Urinary bladder (tissue), 4 donors: Measurements from ENCODE around the gene ARID3C. TPM values are rescaled to one million over a fixed set of nuclear protein-coding genes. Genes with fewer than 3 reads are reported as not detected.
A peak's percentile ranks its signal among the peaks of the same experiment; 100 is the strongest.
"Not testable (repeated sequence)": the region's sequence is repeated elsewhere in the genome, so short reads cannot be mapped to it uniquely, and the experiment has no call there.

Experiments used
- DNase-seq: peaks from one replicate; pipeline ENCODE4 v3.0.0-alpha.2; 2015; ENCODE audit errors: extremely low spot score
- H3K27ac ChIP-seq: one replicate; pipeline ENCODE4 v1.5.1; 2013; ENCODE audit warnings: low read depth, mild to moderate bottlenecking, moderate library complexity
- H3K36me3 ChIP-seq: one replicate; pipeline ENCODE4 v1.6.1; 2013; ENCODE audit warnings: mild to moderate bottlenecking, moderate library complexity; ENCODE audit not compliant: insufficient read depth
- H3K4me1 ChIP-seq: one replicate; pipeline ENCODE4 v1.6.1; 2013; ENCODE audit warnings: mild to moderate bottlenecking, moderate library complexity; ENCODE audit not compliant: insufficient read depth
- H3K4me3 ChIP-seq: one replicate; pipeline ENCODE4 v1.5.1; 2013; ENCODE audit warnings: low read depth, low read length
- WGBS: extraction: QIAGEN DNeasy Blood & Tissue Kit; methylation state at CpG from one replicate; pipeline ENCODE4 v1.1.7; 2013; 5-methylcytosine and 5-hydroxymethylcytosine counted together
- polyA plus RNA-seq: library from polyadenylated mRNA; stranded (reverse); fragments of 200-250 nt; gene quantifications from one replicate; pipeline ENCODE4 v1.2.3, GENCODE V29; 2013
- total RNA-seq: library from RNA; depleted of rRNA; stranded (reverse); fragments of >200 nt; gene quantifications from one replicate; pipeline ENCODE4 v1.2.3, GENCODE V29; 2014
- donor health status: healthy with polysubstance abuse.
- donor health status: healthy.

Gene ARID3C
- total and polyA plus RNA-seq, 2 donors = not detected

DNA sequence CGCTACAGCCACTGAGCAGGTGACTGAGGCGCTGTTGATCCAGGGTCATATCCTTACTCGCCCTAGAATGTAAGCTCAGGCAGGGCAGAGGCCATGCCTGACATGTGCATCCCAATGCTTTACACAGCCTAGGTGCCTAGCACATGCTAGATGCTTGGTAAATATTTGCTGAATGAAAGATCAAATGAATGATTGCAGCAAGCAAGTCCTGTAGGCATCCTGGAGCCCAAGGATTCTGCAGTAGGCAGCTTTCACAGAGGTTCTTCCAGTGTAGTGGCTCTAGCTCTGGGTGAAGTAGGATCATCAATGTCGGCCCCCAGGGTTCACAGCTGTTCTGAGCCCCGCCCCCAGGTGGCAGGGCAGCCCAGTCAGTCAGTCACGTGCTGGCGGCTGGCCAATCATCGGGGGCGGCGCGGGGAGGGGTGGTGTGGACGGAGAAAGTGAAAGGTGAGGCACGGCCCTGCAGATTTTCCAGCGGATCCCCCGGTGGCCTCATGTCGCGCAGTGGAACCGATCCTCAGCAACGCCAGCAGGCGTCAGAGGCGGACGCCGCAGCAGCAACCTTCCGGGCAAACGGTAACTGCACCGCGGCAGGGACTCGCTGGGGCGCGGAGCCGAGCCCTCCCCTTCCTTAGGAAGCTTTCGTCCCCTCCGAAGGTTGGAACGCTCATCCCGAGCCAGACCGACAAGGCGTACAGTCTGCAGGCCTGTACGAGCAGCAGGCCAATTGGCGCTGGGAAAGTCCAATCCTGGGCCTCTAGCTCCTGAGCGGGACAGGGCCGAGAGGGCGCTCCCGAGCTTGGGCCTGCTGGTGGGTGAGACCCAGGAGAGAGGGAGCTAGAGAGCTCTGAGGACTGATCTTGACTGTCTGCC is 17.6 kb upstream of the ARID3C start, which contains the start of gene GALT:
Gene GALT (plus strand): TSS at position 465 of the 873 bp plus-strand sequence. CDS start 30 bp downstream, at position 495.
- H3K36me3 ChIP-seq = no peaks in the 10 kb centered on the region
- H3K4me3 ChIP-seq = peak within 1 kb of the TSS; percentile 59
- H3K27ac ChIP-seq = peak within 1 kb of the TSS; percentile 62
- 5% methylated on average over 43 of the region's 43 CpGs for WGBS
- DNase-seq = peak; percentile 80
- peaks cover 2% of the 10 kb centered on the region for H3K4me1 ChIP-seq

DNA sequence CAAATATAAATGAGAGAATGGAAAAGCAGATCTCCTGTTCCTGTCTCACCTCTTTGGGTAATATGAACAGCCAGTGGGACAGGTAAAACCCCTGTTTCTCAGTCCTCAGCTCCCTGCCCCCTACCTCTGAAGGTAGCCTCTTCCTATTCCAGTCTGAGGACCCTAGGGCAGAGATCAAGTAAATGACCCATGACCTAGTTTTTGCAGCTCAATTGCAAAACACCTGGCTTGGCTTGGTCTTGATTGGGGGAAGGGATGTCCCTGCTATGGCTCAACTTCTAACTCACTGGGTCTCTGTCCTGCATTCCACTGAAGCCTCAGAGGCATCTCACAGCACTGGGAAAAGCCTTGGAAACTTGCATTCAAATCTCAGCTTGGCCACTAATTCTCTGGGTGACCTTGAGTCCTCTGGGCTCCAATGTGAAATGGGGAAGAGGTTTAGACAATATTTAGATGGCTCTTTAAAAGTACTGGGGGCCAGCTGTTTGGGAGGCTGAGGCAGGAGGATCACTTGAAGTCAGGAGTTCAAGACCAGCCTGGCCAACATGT is 16.0 kb upstream of the ARID3C start:
- Histone ChIP-seq H3K4me3 (no peak overlapping the region), H3K4me1 (peaks cover 2% of the 10 kb centered on the region), H3K36me3 (no peaks in the 10 kb centered on the region), H3K27ac (no peak overlapping the region)
- no peak for DNase-seq

DNA sequence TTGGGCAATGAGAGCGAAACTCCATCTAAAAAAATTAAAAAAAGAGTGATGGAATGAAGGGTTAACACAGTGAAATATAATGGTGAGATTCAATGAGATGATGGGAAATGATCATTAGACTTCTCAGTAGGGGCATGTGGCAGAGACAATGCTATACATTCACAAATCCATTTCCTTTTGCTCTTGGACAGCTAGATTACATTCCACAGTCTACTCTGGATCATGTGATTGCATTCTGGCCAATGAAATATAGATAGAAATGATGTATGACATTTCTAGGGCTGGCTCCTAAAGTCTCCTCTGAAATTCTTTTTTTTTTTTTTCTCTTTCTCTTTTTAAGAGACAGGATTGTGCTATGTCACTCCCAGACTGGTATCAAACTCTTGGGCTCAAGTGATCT is 13.8 kb upstream of the ARID3C start:
- H3K4me3 ChIP-seq = no peak overlapping the region
- WGBS = 98% methylated on average over 1 of the region's 1 CpG
- DNase-seq = no peak

GRCh38 chr9:34639322-34639721 is 10.5 kb upstream of the ARID3C start:
- not testable (repeated sequence) for H3K4me1 ChIP-seq, H3K36me3 ChIP-seq, H3K4me3 ChIP-seq, DNase-seq, H3K27ac ChIP-seq
- 83% methylated on average over 8 of the region's 8 CpGs for WGBS

More for the DNA sequence above, 13.8 kb upstream of the ARID3C start:
- Histone ChIP-seq H3K36me3 (no peaks in the 10 kb centered on the region), H3K4me1 (peaks cover 2% of the 10 kb centered on the region), H3K27ac (no peak overlapping the region)

- Histone ChIP-seq H3K36me3 (no peaks in the 10 kb centered on the region), H3K4me3 (peak overlapping the region; percentile 52), H3K27ac (no peak overlapping the region), H3K4me1 (no peaks in the 10 kb centered on the region)
- WGBS = 14% methylated on average over 7 of the region's 7 CpGs
- no peak for DNase-seq
Measured at GRCh38 chr9:34638138-34638445, 9.2 kb upstream of the ARID3C start.

GRCh38 chr9:34637356-34638137 is 8.7 kb upstream of the ARID3C start, which contains the start of gene SIGMAR1:
Gene SIGMAR1 (minus strand): TSS chr9:34637787. CDS start chr9:34637697, 90 bp downstream.
- H3K4me1 ChIP-seq = no peaks in the 10 kb centered on the region
- DNase-seq = peak; percentile 83
- H3K36me3 ChIP-seq = no peaks in the 10 kb centered on the region
- H3K4me3 ChIP-seq = peak within 1 kb of the TSS; percentile 52
- peak within 1 kb of the TSS; percentile 77 for H3K27ac ChIP-seq
- under 1% methylated on average over 74 of the region's 74 CpGs for WGBS

- no peak for DNase-seq
- no peak overlapping the region for H3K27ac ChIP-seq
- 8% methylated on average over 23 of the region's 23 CpGs for whole genome bisulfite sequencing
- no peaks in the 10 kb centered on the region for H3K36me3 ChIP-seq
- no peaks in the 10 kb centered on the region for H3K4me1 ChIP-seq
- peak overlapping the region; percentile 52 for H3K4me3 ChIP-seq
Measured at GRCh38 chr9:34636791-34637355, 8.0 kb upstream of the ARID3C start.

DNA sequence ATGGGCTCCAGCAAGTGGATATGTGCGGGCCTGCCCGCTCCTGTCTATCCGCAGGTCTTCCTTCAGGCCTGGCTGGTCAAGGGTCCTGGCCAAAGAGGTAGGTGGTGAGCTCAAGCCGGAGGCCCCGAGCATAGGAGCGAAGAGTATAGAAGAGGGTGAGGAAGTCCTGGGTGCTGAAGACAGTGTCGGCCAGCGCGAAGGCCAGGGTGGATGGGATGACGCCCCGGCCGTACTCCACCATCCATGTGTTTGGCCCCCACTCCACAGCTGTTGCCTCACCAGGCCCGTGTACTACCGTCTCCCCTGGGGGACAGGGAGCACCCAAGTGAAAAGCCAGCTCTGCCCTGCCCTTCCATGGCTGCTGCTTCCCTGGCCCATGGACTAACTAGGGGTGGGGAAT is 6.7 kb upstream of the ARID3C start:
- no peaks in the 10 kb centered on the region for H3K36me3 ChIP-seq
- H3K27ac ChIP-seq = no peak overlapping the region
- H3K4me3 ChIP-seq = no peak overlapping the region
- 92% methylated on average over 14 of the region's 14 CpGs for WGBS
- DNase-seq = no peak
- no peaks in the 10 kb centered on the region for H3K4me1 ChIP-seq

- no peak for DNase-seq
- WGBS = 64% methylated on average over 3 of the region's 3 CpGs
- H3K27ac ChIP-seq = no peak overlapping the region
- no peaks in the 10 kb centered on the region for H3K4me1 ChIP-seq
- no peaks in the 10 kb centered on the region for H3K36me3 ChIP-seq
- no peak overlapping the region for H3K4me3 ChIP-seq
Measured at GRCh38 chr9:34634551-34635248, 5.8 kb upstream of the ARID3C start.

GRCh38 chr9:34633851-34634550 is 5.1 kb upstream of the ARID3C start:
- Histone ChIP-seq H3K36me3 (no peaks in the 10 kb centered on the region), H3K27ac (no peak overlapping the region), H3K4me1 (no peaks in the 10 kb centered on the region), H3K4me3 (no peak overlapping the region)
- no peak for DNase-seq
- WGBS = 28% methylated on average over 3 of the region's 3 CpGs

DNA sequence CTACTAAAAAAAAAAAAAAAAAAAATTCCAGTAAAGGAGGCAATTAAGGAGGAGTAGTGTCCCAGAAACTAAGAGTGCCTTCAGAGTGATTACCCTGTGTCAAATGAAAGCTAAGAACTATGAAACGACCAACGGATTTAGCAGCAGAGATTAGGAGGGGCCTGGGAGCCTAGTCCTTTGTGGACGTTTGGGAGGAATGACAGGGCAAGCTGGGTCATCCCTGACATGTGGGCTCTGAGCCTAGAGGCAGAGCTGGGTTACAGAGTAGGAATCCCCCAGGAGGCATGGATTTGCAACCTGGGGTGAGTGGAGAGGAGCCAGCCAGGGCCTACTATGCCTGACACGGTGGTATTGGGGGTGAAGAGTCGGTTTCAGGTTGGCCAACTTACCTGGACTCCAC is 4.3 kb upstream of the ARID3C start:
- no peak for DNase-seq
- no peaks in the 10 kb centered on the region for H3K4me1 ChIP-seq
- 42% methylated on average over 5 of the region's 5 CpGs for WGBS
- no peaks in the 10 kb centered on the region for H3K36me3 ChIP-seq
- H3K4me3 ChIP-seq = no peak overlapping the region
- no peak overlapping the region for H3K27ac ChIP-seq

- 32% methylated on average over 5 of the region's 5 CpGs for WGBS
- Histone ChIP-seq H3K4me1 (no peaks in the 10 kb centered on the region), H3K27ac (no peak overlapping the region), H3K36me3 (no peaks in the 10 kb centered on the region), H3K4me3 (no peak overlapping the region)
- no peak for DNase-seq
Measured at GRCh38 chr9:34630402-34631154, 1.7 kb upstream of the ARID3C start.
